ENCODE results near the gene SMAD5. TPM values are rescaled to one million over a fixed set of nuclear protein-coding genes. Genes with fewer than 3 reads are reported as not detected.

Gene SMAD5
- total RNA-seq (2022; extraction: Qiagen RNA extraction; ENCODE audit: low read depth) = 15.9 to 33.5 TPM (median 29.2 TPM) in 5 replicates

DNA sequence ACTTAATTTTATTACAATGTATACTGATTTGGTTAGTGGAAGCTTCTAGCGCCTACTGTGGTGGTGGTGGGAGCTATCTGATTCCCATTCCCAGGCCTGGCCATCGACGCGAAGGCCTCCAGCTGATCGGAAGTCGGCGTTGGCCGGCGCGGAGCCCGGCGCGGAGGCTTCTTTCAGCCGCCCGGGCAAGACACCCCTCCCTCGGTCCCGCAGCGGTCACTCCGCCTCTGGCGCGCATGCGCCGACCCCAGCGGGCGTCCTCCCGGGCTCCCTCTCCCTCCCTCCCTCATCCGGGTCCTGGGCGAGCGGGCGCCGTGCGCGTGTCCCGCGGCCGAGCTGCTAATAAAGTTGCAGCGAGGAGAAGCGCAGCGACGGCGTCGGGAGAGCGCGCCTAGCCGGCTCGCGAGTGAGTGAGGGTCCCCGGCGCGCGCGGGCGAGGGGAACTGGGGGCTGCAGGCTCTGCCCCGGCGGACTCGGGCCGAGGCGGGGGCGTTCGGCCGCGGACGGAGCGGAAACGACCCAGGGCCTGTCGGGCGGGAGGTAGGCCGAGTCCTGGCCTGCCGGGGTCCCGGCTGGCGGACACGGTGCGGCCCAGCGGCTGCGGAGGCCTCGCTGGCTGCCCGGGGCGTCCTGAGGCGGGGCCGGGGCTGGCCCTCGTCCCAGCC is at the start of gene SMAD5:
SMAD5 (plus strand) TSS at position 289 of the 665 bp plus-strand sequence. CDS start 20,916 bp downstream, outside the sequence.

DNA sequence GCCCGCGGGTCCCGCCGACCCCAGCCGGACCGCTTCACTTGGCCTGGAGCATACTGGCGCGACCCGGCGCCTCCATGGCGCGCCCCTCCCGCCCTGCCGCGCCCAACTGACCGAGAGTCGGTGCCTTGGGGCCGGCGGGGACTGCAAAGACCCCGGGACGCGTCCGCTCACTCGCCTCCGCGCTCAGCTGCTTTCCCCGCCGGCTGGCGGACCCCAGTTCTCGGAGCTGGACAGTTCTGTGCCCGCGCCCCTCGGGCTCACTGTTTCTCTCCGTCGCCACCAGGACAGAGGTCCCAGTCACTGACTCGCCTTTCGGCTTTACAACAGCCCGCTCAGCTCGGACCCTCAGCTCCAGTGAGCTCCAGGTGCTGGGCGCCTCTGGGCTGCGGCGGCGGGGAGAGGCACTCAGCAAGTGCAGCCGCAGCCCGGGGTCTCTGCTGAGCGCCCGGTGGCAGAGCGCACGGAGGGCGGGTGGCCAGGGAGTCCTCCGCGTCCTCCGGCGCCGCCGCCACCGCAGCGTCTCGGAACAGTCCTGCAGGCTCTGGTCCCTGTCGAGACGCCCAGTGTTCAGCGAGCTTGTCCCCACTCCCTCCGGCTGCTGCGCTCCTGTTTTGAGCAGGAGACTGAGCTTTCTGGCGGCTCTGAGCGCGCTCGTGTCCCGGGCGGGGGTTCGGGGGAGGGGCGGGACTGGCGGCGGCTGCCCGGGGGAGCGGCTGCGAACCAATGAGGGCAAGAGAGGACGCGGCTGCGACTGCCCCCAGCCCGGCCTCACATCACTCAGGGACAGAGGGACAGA is 60.1 kb downstream of the SMAD5 start, which contains the start of gene SMIM32:
SMIM32 (minus strand) TSS at position 637 of the 796 bp plus-strand sequence. CDS start 638 bp downstream, outside the sequence.

Other genes starting within 250 kb of the SMAD5 start
- gene IL9, start 237.0 kb upstream of the SMAD5 start, total RNA-seq (2022; extraction: Qiagen RNA extraction; ENCODE audit: low read depth) = not detected in 5 replicates
- not detected in 5 replicates for gene LECT2, start 177.9 kb upstream of the SMAD5 start, total RNA-seq (2022; extraction: Qiagen RNA extraction; ENCODE audit: low read depth)
- gene TGFBI, start 103.9 kb upstream of the SMAD5 start, total RNA-seq (2022; extraction: Qiagen RNA extraction; ENCODE audit: low read depth) = 1,571 to 2,070 TPM (median 1,744 TPM) in 5 replicates
- gene SMIM32, start 60.3 kb downstream of the SMAD5 start, total RNA-seq (2022; extraction: Qiagen RNA extraction; ENCODE audit: low read depth) = not detected in 5 replicates
- gene TRPC7, start 232.7 kb downstream of the SMAD5 start, total RNA-seq (2022; extraction: Qiagen RNA extraction; ENCODE audit: low read depth) = not detected in 5 replicates